ENCODE results near the gene GCFC2. TPM values are rescaled to one million over a fixed set of nuclear protein-coding genes. Genes with fewer than 3 reads are reported as not detected.
A peak's percentile ranks its signal among the peaks of the same experiment; 100 is the strongest.

Gene GCFC2
- total and polyA plus RNA-seq, 2 of the 13 experiments (the other 11 are each of a cell fraction or from before 2014, with no cell fraction given): 26.8 to 49.0 TPM

DNA sequence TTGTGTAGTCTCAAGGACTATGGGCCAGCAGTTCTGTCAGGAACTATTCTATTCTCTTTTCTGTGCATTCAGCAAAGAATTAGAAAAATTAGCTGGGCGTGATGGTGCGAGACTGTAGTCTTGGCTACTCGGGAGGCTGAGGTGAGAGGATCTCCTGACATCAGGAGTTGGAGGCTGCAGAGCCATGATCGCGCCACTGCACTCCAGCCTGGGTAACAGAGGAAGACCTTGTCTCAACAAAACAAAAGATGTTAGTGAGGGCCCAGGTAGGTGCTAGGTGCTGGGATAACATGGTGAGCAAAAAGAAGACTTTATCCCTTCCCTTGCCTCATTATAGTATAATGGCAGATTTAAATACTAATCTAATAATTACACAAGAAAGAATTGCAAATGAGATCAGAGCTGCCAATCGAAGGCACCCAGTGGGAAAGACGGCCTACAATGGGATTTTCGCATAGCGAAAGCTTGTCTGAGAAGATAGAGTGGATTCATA lies 64.6 kb downstream of the GCFC2 start (continued):
- TF ChIP-seq, protein P1, sequence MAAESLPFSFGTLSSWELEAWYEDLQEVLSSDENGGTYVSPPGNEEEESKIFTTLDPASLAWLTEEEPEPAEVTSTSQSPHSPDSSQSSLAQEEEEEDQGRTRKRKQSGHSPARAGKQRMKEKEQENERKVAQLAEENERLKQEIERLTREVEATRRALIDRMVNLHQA (CRISPR knock-in tag; IDR thresholded peaks at IDR 0.05): no peak
- TF ChIP-seq RARA (CRISPR knock-in tag; IDR thresholded peaks at IDR 0.05): no peak
- TF ChIP-seq, protein P2, sequence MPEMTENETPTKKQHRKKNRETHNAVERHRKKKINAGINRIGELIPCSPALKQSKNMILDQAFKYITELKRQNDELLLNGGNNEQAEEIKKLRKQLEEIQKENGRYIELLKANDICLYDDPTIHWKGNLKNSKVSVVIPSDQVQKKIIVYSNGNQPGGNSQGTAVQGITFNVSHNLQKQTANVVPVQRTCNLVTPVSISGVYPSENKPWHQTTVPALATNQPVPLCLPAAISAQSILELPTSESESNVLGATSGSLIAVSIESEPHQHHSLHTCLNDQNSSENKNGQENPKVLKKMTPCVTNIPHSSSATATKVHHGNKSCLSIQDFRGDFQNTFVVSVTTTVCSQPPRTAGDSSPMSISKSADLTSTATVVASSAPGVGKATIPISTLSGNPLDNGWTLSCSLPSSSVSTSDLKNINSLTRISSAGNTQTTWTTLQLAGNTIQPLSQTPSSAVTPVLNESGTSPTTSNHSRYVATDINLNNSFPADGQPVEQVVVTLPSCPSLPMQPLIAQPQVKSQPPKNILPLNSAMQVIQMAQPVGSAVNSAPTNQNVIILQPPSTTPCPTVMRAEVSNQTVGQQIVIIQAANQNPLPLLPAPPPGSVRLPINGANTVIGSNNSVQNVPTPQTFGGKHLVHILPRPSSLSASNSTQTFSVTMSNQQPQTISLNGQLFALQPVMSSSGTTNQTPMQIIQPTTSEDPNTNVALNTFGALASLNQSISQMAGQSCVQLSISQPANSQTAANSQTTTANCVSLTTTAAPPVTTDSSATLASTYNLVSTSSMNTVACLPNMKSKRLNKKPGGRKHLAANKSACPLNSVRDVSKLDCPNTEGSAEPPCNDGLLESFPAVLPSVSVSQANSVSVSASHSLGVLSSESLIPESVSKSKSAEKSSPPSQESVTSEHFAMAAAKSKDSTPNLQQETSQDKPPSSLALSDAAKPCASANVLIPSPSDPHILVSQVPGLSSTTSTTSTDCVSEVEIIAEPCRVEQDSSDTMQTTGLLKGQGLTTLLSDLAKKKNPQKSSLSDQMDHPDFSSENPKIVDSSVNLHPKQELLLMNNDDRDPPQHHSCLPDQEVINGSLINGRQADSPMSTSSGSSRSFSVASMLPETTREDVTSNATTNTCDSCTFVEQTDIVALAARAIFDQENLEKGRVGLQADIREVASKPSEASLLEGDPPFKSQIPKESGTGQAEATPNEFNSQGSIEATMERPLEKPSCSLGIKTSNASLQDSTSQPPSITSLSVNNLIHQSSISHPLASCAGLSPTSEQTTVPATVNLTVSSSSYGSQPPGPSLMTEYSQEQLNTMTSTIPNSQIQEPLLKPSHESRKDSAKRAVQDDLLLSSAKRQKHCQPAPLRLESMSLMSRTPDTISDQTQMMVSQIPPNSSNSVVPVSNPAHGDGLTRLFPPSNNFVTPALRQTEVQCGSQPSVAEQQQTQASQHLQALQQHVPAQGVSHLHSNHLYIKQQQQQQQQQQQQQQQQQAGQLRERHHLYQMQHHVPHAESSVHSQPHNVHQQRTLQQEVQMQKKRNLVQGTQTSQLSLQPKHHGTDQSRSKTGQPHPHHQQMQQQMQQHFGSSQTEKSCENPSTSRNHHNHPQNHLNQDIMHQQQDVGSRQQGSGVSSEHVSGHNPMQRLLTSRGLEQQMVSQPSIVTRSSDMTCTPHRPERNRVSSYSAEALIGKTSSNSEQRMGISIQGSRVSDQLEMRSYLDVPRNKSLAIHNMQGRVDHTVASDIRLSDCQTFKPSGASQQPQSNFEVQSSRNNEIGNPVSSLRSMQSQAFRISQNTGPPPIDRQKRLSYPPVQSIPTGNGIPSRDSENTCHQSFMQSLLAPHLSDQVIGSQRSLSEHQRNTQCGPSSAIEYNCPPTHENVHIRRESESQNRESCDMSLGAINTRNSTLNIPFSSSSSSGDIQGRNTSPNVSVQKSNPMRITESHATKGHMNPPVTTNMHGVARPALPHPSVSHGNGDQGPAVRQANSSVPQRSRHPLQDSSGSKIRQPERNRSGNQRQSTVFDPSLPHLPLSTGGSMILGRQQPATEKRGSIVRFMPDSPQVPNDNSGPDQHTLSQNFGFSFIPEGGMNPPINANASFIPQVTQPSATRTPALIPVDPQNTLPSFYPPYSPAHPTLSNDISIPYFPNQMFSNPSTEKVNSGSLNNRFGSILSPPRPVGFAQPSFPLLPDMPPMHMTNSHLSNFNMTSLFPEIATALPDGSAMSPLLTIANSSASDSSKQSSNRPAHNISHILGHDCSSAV (CRISPR knock-in tag; IDR thresholded peaks at IDR 0.05; ENCODE audit: borderline replicate concordance): no peak
- TF ChIP-seq, protein P3, sequence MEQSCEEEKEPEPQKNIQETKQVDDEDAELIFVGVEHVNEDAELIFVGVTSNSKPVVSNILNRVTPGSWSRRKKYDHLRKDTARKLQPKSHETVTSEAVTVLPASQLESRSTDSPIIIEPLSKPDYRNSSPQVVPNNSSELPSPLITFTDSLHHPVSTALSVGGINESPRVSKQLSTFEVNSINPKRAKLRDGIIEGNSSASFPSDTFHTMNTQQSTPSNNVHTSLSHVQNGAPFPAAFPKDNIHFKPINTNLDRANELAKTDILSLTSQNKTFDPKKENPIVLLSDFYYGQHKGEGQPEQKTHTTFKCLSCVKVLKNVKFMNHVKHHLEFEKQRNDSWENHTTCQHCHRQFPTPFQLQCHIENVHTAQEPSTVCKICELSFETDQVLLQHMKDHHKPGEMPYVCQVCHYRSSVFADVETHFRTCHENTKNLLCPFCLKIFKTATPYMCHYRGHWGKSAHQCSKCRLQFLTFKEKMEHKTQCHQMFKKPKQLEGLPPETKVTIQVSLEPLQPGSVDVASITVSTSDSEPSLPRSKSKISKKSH (CRISPR knock-in tag; IDR thresholded peaks at IDR 0.05; ENCODE audit: borderline replicate concordance): no peak
- TF ChIP-seq, protein P4, sequence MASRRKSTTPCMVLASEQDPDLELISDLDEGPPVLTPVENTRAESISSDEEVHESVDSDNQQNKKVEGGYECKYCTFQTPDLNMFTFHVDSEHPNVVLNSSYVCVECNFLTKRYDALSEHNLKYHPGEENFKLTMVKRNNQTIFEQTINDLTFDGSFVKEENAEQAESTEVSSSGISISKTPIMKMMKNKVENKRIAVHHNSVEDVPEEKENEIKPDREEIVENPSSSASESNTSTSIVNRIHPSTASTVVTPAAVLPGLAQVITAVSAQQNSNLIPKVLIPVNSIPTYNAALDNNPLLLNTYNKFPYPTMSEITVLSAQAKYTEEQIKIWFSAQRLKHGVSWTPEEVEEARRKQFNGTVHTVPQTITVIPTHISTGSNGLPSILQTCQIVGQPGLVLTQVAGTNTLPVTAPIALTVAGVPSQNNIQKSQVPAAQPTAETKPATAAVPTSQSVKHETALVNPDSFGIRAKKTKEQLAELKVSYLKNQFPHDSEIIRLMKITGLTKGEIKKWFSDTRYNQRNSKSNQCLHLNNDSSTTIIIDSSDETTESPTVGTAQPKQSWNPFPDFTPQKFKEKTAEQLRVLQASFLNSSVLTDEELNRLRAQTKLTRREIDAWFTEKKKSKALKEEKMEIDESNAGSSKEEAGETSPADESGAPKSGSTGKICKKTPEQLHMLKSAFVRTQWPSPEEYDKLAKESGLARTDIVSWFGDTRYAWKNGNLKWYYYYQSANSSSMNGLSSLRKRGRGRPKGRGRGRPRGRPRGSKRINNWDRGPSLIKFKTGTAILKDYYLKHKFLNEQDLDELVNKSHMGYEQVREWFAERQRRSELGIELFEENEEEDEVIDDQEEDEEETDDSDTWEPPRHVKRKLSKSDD (CRISPR knock-in tag; IDR thresholded peaks at IDR 0.05; ENCODE audit: low read depth): 0 out of 2 replicates have a peak, but pooled peaks have one; percentile 3
- no peak for TF ChIP-seq ZNF564 (CRISPR knock-in tag; IDR thresholded peaks at IDR 0.05)
- TF ChIP-seq SYNCRIP (IDR thresholded peaks at IDR 0.05; ENCODE audit: insufficient read depth, low read depth, low read length): no peak
- TF ChIP-seq NFYB (CRISPR knock-in tag; IDR thresholded peaks at IDR 0.05): no peak
- TF ChIP-seq, protein P5, sequence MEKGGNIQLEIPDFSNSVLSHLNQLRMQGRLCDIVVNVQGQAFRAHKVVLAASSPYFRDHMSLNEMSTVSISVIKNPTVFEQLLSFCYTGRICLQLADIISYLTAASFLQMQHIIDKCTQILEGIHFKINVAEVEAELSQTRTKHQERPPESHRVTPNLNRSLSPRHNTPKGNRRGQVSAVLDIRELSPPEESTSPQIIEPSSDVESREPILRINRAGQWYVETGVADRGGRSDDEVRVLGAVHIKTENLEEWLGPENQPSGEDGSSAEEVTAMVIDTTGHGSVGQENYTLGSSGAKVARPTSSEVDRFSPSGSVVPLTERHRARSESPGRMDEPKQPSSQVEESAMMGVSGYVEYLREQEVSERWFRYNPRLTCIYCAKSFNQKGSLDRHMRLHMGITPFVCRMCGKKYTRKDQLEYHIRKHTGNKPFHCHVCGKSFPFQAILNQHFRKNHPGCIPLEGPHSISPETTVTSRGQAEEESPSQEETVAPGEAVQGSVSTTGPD (CRISPR knock-in tag; IDR thresholded peaks at IDR 0.05): no peak
- TF ChIP-seq SAFB2 (CRISPR knock-in tag; IDR thresholded peaks at IDR 0.05; ENCODE audit: borderline replicate concordance, low read depth): no peak
- TF ChIP-seq NFKB2 (CRISPR knock-in tag; IDR thresholded peaks at IDR 0.05; ENCODE audit: borderline replicate concordance): no peak
- TF ChIP-seq, protein P6, sequence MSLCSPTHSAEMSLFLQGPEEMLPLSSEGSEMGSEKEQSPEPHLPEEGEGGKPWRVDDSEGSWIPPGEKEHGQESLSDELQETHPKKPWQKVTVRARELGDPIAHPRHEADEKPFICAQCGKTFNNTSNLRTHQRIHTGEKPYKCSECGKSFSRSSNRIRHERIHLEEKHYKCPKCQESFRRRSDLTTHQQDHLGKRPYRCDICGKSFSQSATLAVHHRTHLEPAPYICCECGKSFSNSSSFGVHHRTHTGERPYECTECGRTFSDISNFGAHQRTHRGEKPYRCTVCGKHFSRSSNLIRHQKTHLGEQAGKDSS (CRISPR knock-in tag; IDR thresholded peaks at IDR 0.05; ENCODE audit: borderline replicate concordance, low read depth): no peak
